GM21526 (cell line): ENCODE data around the gene STAG3.
"Not testable (repeated sequence)": the region's sequence is repeated elsewhere in the genome, so short reads cannot be mapped to it uniquely, and the experiment has no call there.

Experiments used
- ATAC-seq: cut with Tn5 transposase; IDR thresholded peaks from one replicate; pipeline ENCODE4 v1.9.1; 2021; ENCODE audit warnings: moderate library complexity; ENCODE audit not compliant: unreplicated experiment, low FRiP score

STAG3 gene

GRCh38 chr7:100210805-100211204 lies 33.1 kb downstream of the STAG3 start:
- ATAC-seq, result no peak

GRCh38 chr7:100211342-100211780 lies 33.6 kb downstream of the STAG3 start:
- ATAC-seq, result no peak

GRCh38 chr7:100212631-100213286 lies 35.0 kb downstream of the STAG3 start:
- no peak for ATAC-seq

GRCh38 chr7:100213672-100214071 lies 36.0 kb downstream of the STAG3 start:
- ATAC-seq, result no peak

GRCh38 chr7:100214356-100214755 lies 36.6 kb downstream of the STAG3 start:
- not testable (repeated sequence) for ATAC-seq

DNA sequence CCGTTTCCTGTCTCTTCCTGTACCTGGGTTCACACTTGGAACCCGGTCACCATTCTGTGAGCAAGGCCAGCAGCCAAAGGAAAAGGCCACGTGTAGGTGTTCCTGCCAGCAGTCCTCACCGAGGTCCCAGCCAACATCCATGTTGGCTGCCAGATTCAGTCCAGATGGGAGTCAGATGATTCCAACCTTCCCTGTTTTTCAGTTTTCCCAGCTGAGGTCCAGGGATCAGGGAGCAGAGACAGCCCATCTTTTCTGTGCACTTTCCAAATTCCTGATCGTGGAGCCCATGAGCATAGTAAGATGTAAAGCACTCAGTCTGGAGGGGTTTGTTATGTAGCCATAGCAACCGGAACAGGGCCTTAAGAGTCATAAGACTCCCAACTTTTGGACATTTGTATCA lies 38.2 kb downstream of the STAG3 start:
- no peak for ATAC-seq

GRCh38 chr7:100217934-100218333 lies 40.2 kb downstream of the STAG3 start:
- not testable (repeated sequence) for ATAC-seq

DNA sequence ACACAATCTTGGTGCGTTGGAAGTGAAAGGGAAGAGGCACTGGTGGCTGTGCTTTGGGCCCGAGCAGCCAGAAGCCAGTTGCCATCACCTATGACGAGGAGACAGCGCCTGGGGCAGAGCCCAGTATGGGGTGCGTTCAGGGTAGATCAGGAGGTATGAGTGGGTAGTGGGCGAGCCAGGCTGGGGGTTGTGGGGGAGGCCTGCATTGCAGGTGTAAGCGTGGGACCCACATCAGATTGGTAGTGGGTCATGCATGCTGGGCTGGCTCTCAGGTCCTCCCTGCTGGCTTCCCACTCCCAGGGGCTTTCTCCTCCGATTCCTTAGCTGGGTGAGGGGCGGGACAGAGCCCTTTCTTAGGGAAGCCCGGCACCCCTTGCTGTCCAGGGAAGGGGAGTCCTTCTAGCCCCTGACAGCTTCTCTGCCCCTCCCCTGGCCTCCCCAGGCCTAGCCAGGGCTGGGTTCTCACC lies 41.6 kb downstream of the STAG3 start:
- no peak for ATAC-seq

DNA sequence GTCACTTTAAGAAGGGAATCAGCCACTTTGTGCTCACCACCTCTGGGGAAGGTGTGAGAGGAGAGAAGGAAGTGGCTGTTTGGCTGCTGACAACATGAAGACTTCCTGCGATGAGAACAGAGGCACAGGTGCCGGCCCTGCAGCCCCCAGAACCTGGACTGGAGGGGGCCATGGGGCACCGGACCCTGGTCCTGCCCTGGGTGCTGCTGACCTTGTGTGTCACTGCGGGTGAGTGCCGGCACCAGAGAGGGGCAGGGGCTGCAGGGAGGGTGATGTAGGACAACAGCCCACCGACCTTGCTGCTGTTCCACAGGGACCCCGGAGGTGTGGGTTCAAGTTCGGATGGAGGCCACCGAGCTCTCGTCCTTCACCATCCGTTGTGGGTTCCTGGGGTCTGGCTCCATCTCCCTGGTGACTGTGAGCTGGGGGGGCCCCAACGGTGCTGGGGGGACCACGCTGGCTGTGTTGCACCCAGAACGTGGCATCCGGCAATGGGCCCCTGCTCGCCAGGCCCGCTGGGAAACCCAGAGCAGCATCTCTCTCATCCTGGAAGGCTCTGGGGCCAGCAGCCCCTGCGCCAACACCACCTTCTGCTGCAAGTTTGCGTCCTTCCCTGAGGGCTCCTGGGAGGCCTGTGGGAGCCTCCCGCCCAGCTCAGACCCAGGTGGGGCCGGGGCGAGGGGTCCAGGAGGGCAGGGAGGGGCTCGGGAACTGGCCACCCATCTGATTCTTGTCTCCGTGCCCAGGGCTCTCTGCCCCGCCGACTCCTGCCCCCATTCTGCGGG lies 42.3 kb downstream of the STAG3 start, which contains the start of gene PVRIG:
Gene PVRIG (plus strand): TSS at position 149 of the 785 bp plus-strand sequence. CDS start 22 bp downstream, at position 171.
- not testable (repeated sequence) for ATAC-seq

GRCh38 chr7:100220586-100221230 lies 43.0 kb downstream of the STAG3 start:
- peak; percentile 5 for ATAC-seq

DNA sequence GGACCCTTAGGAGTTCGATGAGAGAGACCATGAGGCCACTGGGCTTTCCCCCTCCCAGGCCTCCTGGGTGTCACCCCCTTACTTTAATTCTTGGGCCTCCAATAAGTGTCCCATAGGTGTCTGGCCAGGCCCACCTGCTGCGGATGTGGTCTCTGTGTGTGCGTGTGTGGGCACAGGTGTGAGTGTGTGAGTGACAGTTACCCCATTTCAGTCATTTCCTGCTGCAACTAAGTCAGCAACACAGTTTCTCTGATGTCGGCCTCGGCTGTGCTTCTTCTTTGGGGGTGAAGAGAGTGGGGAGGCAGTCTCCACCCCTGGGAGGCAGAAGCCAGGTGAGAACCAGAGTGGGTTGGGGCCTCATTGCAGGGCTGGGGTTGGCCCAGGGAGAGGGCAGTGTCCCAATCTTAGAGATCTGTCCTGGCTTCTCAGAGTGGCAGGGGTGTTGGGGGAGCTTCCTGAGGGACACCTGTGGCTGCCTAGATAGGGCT lies 43.6 kb downstream of the STAG3 start:
- peak; percentile 43 for ATAC-seq

GRCh38 chr7:100221767-100222444 lies 44.2 kb downstream of the STAG3 start:
- ATAC-seq, result no peak

DNA sequence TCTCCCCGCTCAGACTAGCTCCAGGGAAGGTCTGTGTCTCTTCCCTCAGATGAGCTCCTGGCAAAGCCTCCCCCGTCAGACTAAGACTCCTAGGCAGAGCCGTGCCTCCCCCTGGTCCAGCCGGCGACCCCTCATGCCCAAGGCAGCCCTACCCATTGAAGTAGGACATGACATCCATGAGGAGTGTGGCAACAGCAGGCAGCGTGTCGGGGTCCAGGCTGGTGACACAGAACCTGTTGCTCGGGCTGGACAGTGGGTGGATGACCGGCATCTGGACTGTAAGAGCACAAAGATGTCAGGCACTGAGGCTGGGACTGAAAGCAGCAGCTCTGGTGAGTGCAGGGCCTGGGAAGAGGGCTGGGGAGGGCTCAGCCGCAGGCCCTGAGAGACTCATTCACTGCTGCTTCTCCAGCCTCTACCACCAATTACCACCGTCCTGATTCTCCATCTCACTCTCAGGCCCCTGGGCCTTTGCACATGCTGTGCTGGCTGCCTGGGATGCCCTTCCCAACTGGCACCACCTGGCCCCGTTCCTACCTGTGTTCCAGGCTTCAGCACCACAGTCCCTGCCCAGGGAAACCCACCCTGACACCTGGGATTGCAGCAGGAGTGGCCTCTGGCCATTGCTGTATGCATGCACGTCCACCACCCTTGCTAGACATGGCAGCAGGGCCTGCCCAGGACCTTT lies 44.9 kb downstream of the STAG3 start:
- no peak for ATAC-seq

DNA sequence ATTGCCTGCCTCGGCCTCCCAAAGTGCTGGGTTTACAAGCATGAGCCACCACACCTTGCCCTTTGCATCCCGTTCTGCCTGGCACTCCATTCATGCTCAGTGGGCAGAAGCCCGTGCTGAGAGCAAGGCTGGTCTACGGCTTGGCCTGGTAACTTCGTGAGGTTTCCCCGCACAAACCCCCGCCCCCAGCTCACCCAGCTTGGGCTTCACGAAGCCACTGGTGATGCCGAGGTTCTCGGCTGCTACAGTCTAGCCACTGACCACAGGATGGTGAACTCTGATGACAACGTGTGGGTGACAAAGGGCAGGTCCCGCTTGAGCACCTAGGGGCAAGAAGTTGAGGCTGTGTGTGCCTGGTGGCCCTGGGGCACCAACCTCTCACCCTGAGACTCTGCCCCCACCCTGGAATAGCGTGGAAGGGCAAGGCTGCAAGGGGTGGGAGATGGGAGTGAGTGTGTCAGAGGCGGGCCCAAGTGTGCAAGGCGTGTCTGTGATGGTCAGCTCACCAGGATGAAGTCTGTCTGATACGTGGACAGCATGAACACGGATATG lies 45.7 kb downstream of the STAG3 start:
- not testable (repeated sequence) for ATAC-seq

GRCh38 chr7:100224891-100225290 lies 47.2 kb downstream of the STAG3 start:
- ATAC-seq, result not testable (repeated sequence)

DNA sequence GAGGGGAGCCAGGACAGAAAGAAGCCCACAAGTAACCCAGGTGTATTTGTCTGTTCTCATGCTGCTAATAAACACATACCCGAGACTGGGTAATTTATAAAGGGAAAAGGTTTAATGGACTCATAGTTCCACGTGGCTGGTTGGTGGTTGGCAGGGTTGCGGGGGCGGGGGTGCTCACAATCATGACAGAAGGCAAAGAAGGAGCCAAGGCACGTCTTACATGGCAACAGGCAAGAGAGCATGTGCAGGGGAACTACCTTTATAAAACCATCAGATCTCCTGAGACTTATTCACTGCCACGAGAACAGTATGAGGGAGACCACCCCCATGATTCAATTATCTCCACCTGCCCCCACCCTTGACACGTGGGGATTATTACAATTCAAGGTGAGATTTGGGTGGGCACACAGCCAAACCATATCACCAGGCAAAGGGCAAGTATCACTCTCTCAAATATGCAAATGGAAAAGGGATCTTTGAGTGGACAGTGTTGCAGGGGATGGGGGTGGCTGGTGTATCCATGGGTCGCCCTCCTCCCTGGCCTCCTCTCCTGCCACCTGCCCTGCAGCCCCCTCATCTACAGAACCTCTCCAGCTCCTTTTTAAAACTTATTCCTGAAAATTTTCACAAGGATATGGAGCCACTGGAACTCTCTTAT lies 57.1 kb downstream of the STAG3 start:
- not testable (repeated sequence) for ATAC-seq

DNA sequence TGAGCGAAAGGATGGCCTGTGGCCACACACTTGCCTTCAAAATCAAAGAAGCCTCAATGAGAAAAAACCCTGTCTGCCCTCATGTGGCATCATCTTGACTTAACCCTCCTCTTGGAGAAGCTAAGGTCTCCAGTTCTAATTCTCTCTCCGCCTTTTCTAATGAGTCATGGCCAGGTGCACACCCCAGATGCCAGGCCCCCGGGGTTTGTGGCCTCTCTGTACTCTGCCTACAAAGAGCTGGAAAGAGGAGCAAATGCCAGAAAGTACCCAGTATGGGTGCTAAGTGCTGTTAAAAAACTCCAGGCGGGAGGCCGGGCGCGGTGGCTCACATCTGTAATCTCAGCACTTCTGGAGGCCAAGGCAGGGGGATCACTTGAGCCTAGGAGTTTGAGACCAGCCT lies 62.3 kb downstream of the STAG3 start:
- ATAC-seq, result not testable (repeated sequence)

GRCh38 chr7:100243385-100243784 lies 65.7 kb downstream of the STAG3 start:
- not testable (repeated sequence) for ATAC-seq
